Endothelial cell of umbilical vein (primary cell): ENCODE measurements around the gene TLNRD1. TPM values are rescaled to one million over a fixed set of nuclear protein-coding genes. Genes with fewer than 3 reads are reported as not detected.

Experiments
- BruUV-seq: library from RNA; stranded (reverse); fragments of 400-500 nt; replicated peaks from 2 replicates; lab custom pipeline; 2021; lab: Mats Ljungman, UMichigan
- CTCF ChIA-PET: fragments of 300-600, 350-600 bp; sonication (Branson Sonifier 250); formaldehyde crosslinking; loops from one replicate; lab custom pipeline; 2021; ENCODE audit warnings: antibody characterized with exemption, inconsistent platforms; lab: Charles Lee
- POLR2A ChIA-PET: fragments of 300-600, 350-600 bp; sonication (Branson Sonifier 250); formaldehyde crosslinking; loops from one replicate; lab custom pipeline; 2021; ENCODE audit warnings: antibody characterized with exemption, inconsistent platforms; lab: Charles Lee
- DNase-seq: peaks from one replicate; pipeline ENCODE4 v3.0.0-alpha.2; 2011; ENCODE audit warnings: low read depth, low spot score
- FAIRE-seq: peaks from 2 replicates; lab custom pipeline; 2011; peaks lifted over from hg19 to GRCh38; lab: Jason Lieb, UNC
- H2AFZ ChIP-seq: 2 replicates; pipeline ENCODE4 v1.6.0; 2012; ENCODE audit warnings: low read depth, low read length, control low read depth, inconsistent platforms
- H3K27ac ChIP-seq: 2 replicates; pipeline ENCODE4 v1.5.1; 2011; ENCODE audit warnings: low read depth, mild to moderate bottlenecking, control low read depth, low read length, moderate library complexity; ENCODE audit not compliant: insufficient read depth
- H3K27me3 ChIP-seq, 2 experiments: 2 replicates each; pipeline versions ENCODE4 v1.6.0 to v1.6.1; 2011; ENCODE audit warnings: low read length in 2 of 2, mixed read lengths in 1 of 2; ENCODE audit not compliant: control insufficient read depth in 2 of 2, insufficient read depth in 2 of 2
- H3K36me3 ChIP-seq, 2 experiments: 2 replicates in 1 of 2; 3 replicates in 1 of 2; pipeline ENCODE4 v1.5.1; 2011; ENCODE audit warnings: low read length in 2 of 2, mild to moderate bottlenecking in 1 of 2, moderate library complexity in 1 of 2; ENCODE audit not compliant: control insufficient read depth in 2 of 2, insufficient read depth in 2 of 2; ENCODE audit errors: extremely low read depth in 1 of 2
- H3K4me1 ChIP-seq: 3 replicates; pipeline ENCODE4 v1.5.1; 2011; ENCODE audit warnings: mild to moderate bottlenecking, low read length; ENCODE audit not compliant: control insufficient read depth, insufficient read depth; ENCODE audit errors: extremely low read depth
- H3K4me2 ChIP-seq: 2 replicates; pipeline ENCODE4 v1.6.1; 2011; ENCODE audit warnings: low read length, control low read depth, mixed read lengths; ENCODE audit not compliant: insufficient read depth
- H3K4me3 ChIP-seq, 3 experiments: fragments of 200-600 bp in 1 of 3; sonication (generic), shearing (Covaris generic) in 1 of 3; replicated peaks in 1 of 3; 2 replicates each; pipeline ENCODE4 v1.5.1; 2011 to 2016; ENCODE audit warnings: control low read depth in 3 of 3, low read length in 3 of 3, mild to moderate bottlenecking in 2 of 3, inconsistent platforms in 1 of 3, low read depth in 1 of 3, moderate library complexity in 1 of 3; ENCODE audit not compliant: insufficient read depth in 1 of 3
- H3K79me2 ChIP-seq: 2 replicates; pipeline ENCODE4 v1.6.0; 2012; ENCODE audit warnings: low read length, inconsistent platforms; ENCODE audit not compliant: control insufficient read depth, insufficient read depth
- H3K9ac ChIP-seq: replicated peaks from 2 replicates; pipeline ENCODE3; 2011; ENCODE audit warnings: low read length, control low read depth; ENCODE audit not compliant: insufficient read depth; ENCODE audit errors: extremely low read depth
- H3K9me1 ChIP-seq: replicated peaks from 3 replicates; pipeline ENCODE4 v1.6.0; 2011; ENCODE audit warnings: mild to moderate bottlenecking, low read length; ENCODE audit not compliant: control insufficient read depth, insufficient read depth; ENCODE audit errors: extremely low read depth
- H3K9me3 ChIP-seq: replicated peaks from 2 replicates; pipeline ENCODE4 v1.5.1; 2012; ENCODE audit warnings: low read length, inconsistent platforms; ENCODE audit not compliant: control insufficient read depth, insufficient read depth
- H4K20me1 ChIP-seq: replicated peaks from 2 replicates; pipeline ENCODE3; 2011; ENCODE audit warnings: mild to moderate bottlenecking, low read length; ENCODE audit not compliant: control insufficient read depth, insufficient read depth; ENCODE audit errors: extremely low read depth
- EZH2 ChIP-seq: IDR thresholded peaks from 2 replicates; pipeline ENCODE4 v1.6.1; 2012; ENCODE audit warnings: borderline replicate concordance, low read depth, mild to moderate bottlenecking, moderate library complexity, low read length, inconsistent platforms; ENCODE audit not compliant: severe bottlenecking
- FOS ChIP-seq: IDR thresholded peaks from 2 replicates; pipeline ENCODE4 v1.6.1; 2011; ENCODE audit warnings: mild to moderate bottlenecking, low read length, moderate library complexity, borderline replicate concordance; ENCODE audit not compliant: insufficient read depth
- JUN ChIP-seq: IDR thresholded peaks from 2 replicates; pipeline ENCODE4 v1.6.1; 2011; ENCODE audit warnings: borderline replicate concordance, low read depth; ENCODE audit not compliant: insufficient read length, insufficient read depth
- POLR2AphosphoS5 ChIP-seq: IDR thresholded peaks from 2 replicates; pipeline ENCODE4 v1.6.1; 2012; ENCODE audit warnings: low read depth, mild to moderate bottlenecking, control low read depth, low read length, moderate library complexity; ENCODE audit not compliant: insufficient read depth
- dilution Hi-C: fragments of 300-500 bp; cut with MboI; formaldehyde crosslinking; loops from one replicate; pipeline ENCODE4 v1.15.0; 2019; ENCODE audit warnings: low sequenced_read_pairs; ENCODE audit not compliant: extremely low pct_ligation_motif_present
- intact Hi-C: fragments of 100-400 bp; cut with micrococcal nuclease; formaldehyde crosslinking; loops from one replicate; pipeline ENCODE4 v1.10.0; 2022
- polyA plus RNA-seq, 4 experiments: library from polyadenylated mRNA; depleted of rRNA in 3 of 4; stranded (reverse) in 3 of 4; unstranded in 1 of 4; fragments of >200 nt; gene quantifications; 2 replicates each; pipeline versions ENCODE4 v1.2.1 to v1.2.3, GENCODE V29; 2011 to 2012; ENCODE audit warnings: missing spikeins in 1 of 4
- total RNA-seq: library from RNA; stranded (reverse); gene quantifications from 2 replicates; pipeline ENCODE4 v1.2.3, GENCODE V29; 2021
- TF ChIP-seq, protein P1 (sequence below): IDR thresholded peaks from 2 replicates; pipeline ENCODE4 v1.6.1; 2011; ENCODE audit not compliant: insufficient read depth, insufficient read length
- TF ChIP-seq, protein P2 (sequence below), 2 donors: IDR thresholded peaks; 1 replicate in 1 of 2; 2 replicates in 1 of 2; pipeline ENCODE4 v1.5.1; 2011; ENCODE audit warnings: low read length in 2 of 2, mild to moderate bottlenecking in 2 of 2, moderate library complexity in 2 of 2, control low read depth in 1 of 2, inconsistent platforms in 1 of 2, low read depth in 1 of 2; ENCODE audit not compliant: insufficient read depth in 1 of 2; ENCODE audit errors: extremely low read depth in 1 of 2

TLNRD1 gene
- total and polyA plus RNA-seq, 2 donors (not counting 3 experiments of a cell fraction or from before 2014, with no cell fraction given): 17.8 to 33.0 TPM

DNA sequence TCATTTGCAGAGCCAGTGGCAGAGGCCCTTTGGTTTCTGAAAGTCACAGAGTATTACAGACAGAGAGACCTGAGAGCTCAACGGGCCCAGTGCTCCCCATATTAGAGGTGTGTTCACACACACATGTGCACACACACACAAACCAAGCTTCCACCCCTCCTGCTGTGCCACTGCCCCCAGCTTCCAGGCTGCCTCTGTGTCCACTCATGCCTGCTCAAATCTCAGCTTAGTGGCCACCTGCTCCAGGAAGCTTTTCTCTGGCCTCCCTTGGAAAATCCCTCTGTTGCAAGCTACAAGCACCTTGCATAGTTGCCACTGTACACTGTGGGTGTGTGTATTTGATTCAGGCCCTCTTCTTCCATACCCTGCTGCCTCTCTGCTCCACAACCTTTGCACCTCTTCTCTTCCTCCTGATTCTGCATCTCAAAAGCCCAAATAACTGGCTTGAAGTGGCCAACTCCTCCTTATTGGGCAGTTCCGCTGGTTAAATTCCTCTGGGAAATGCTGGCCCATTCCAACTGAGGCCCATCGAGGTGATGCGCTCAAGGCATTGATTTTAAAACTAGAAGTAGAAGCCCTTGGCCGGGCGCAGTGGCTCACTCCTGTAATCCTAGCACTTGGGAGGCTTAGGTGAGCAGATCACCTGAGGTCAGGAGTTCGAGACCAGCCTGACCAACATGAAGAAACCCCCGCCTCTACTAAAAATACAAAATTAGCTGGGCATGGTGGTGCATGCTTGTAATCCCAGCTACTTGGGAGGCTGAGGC, 34.1 kb upstream of the TLNRD1 start:
- H3K9me1 ChIP-seq: no peaks in the 10 kb centered on the region
- ChIA-PET POLR2A (no interaction called here), CTCF (interaction anchor here (0.8 to 6.5 kb wide), 8 partner anchors 11 to 512 kb away, joined by 4 to 101 read pairs (median 29); partner anchors contain the start of gene CEMIP)
- no peaks in the 10 kb centered on the region for H3K79me2 ChIP-seq
- no peaks in the 10 kb centered on the region for H3K9me3 ChIP-seq
- dilution Hi-C loops (no loop called here), intact Hi-C loops (no loop called here)
- H3K36me3 ChIP-seq: peaks cover 0 to 6% of the 10 kb centered on the region in 2 experiments
- no peaks in the 10 kb centered on the region for H4K20me1 ChIP-seq
- DNase-seq (no peak), FAIRE-seq (no peak)
- H2AFZ ChIP-seq: no peak overlapping the region
- TF ChIP-seq EZH2 (no peak), POLR2AphosphoS5 (no peak), FOS (no peak), JUN (no peak)
- TF ChIP-seq, protein P1, sequence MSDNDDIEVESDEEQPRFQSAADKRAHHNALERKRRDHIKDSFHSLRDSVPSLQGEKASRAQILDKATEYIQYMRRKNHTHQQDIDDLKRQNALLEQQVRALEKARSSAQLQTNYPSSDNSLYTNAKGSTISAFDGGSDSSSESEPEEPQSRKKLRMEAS: no peak
- TF ChIP-seq, protein P2, sequence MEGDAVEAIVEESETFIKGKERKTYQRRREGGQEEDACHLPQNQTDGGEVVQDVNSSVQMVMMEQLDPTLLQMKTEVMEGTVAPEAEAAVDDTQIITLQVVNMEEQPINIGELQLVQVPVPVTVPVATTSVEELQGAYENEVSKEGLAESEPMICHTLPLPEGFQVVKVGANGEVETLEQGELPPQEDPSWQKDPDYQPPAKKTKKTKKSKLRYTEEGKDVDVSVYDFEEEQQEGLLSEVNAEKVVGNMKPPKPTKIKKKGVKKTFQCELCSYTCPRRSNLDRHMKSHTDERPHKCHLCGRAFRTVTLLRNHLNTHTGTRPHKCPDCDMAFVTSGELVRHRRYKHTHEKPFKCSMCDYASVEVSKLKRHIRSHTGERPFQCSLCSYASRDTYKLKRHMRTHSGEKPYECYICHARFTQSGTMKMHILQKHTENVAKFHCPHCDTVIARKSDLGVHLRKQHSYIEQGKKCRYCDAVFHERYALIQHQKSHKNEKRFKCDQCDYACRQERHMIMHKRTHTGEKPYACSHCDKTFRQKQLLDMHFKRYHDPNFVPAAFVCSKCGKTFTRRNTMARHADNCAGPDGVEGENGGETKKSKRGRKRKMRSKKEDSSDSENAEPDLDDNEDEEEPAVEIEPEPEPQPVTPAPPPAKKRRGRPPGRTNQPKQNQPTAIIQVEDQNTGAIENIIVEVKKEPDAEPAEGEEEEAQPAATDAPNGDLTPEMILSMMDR (IDR thresholded peaks at IDR 0.05; ENCODE audit: extremely low read depth in 1 of 2, insufficient read depth in 1 of 2, low read depth in 1 of 2, low read length in 2 of 2): no peak
- no peaks in the 10 kb centered on the region for H3K4me1 ChIP-seq
- H3K27me3 ChIP-seq: no peaks in the 10 kb centered on the region
- H3K27ac ChIP-seq: no peak overlapping the region
- no TSS peak for BruUV-seq
- H3K9ac ChIP-seq: no peak overlapping the region
- H3K4me2 ChIP-seq: no peak overlapping the region
- H3K4me3 ChIP-seq: no peak overlapping the region
